HUES64 (cell line): Measurements from ENCODE around the gene GRIA3.
"Not testable (repeated sequence)": the region's sequence is repeated elsewhere in the genome, so short reads cannot be mapped to it uniquely, and the experiment has no call there.

Source experiments
- H3K27ac ChIP-seq: 2 replicates; pipeline ENCODE4 v1.7.0; 2013; ENCODE audit warnings: low read depth, low read length, inconsistent platforms
- H3K27me3 ChIP-seq: 2 replicates; pipeline ENCODE4 v1.6.1; 2013; ENCODE audit warnings: mild to moderate bottlenecking, low read length; ENCODE audit not compliant: insufficient read depth
- H3K36me3 ChIP-seq: 2 replicates; pipeline ENCODE4 v1.6.1; 2013; ENCODE audit warnings: mild to moderate bottlenecking, low read length; ENCODE audit not compliant: insufficient read depth
- H3K4me1 ChIP-seq: 2 replicates; pipeline ENCODE4 v1.6.1; 2013; ENCODE audit warnings: mild to moderate bottlenecking, low read length, moderate library complexity; ENCODE audit not compliant: insufficient read depth
- H3K4me3 ChIP-seq: 2 replicates; pipeline ENCODE4 v1.5.1; 2013; ENCODE audit warnings: mild to moderate bottlenecking, low read length, moderate library complexity
- H3K9ac ChIP-seq: 2 replicates; pipeline ENCODE4 v1.6.1; 2013; ENCODE audit warnings: mild to moderate bottlenecking, low read depth, low read length
- H3K9me3 ChIP-seq: 2 replicates; pipeline ENCODE4 v1.6.1; 2013; ENCODE audit warnings: low read depth, low read length; ENCODE audit not compliant: insufficient read depth
- WGBS: fragments of 150-250, 120-280 bp; methylation state at CpG from one replicate; pipeline ENCODE4 v1.1.7; 2013; ENCODE audit warnings: missing lambda C conversion rate; 5-methylcytosine and 5-hydroxymethylcytosine counted together

Gene GRIA3

DNA sequence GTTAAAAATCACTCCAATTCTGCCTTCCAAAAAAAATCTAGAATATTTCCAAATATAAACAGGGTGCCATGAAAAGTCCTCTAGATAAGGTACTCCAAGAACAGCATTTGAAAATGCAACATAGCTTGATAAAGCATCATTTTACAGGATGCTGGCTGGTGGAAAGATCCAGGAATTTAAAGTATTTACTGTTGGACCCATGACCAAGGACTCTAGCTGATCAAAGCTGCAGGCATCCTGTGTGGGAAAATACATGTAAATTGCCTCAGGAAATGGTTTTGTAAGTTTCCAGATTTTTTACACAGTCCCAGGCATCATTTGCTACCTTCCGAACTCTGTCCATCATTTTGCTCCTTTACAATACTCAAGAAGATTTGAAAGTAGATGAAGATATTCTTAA lies 164.4 kb downstream of the GRIA3 start:
- H3K27ac ChIP-seq = no peak overlapping the region
- WGBS = no CpG with 5 or more reads among the region's 1 CpG

DNA sequence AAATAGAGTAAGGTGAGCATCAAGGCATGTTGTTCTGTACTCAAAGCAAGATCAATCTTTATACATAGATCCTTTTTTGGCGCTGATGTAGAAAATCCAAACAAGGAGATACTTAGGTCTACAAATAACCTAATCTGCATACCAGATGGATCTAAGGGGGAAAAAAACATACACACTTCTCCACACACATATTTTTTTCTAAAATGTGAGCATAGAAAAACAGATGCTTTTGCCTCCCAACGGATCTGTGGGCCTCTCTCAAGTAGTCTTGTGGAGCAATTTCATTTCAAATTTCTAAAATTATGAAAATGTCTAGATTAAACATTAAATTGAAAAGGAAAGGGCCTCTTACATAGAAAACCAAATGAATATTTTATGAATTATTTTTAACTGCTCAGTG lies 166.1 kb downstream of the GRIA3 start:
- Histone ChIP-seq H3K9me3 (no peaks in the 10 kb centered on the region), H3K36me3 (no peaks in the 10 kb centered on the region), H3K4me1 (peaks cover 16% of the 10 kb centered on the region; the same call in 1 of the 2 replicates), H3K27ac (no peak overlapping the region), H3K4me3 (no peak overlapping the region), H3K27me3 (no peaks in the 10 kb centered on the region), H3K9ac (no peak overlapping the region)
- WGBS = 83% methylated on average over 1 of the region's 2 CpGs

More for the DNA sequence above, 164.4 kb downstream of the GRIA3 start:
- Histone ChIP-seq H3K4me1 (peaks cover 16% of the 10 kb centered on the region; the same call in 1 of the 2 replicates), H3K9ac (no peak overlapping the region), H3K36me3 (no peaks in the 10 kb centered on the region), H3K27me3 (no peaks in the 10 kb centered on the region), H3K9me3 (no peaks in the 10 kb centered on the region), H3K4me3 (no peak overlapping the region)

DNA sequence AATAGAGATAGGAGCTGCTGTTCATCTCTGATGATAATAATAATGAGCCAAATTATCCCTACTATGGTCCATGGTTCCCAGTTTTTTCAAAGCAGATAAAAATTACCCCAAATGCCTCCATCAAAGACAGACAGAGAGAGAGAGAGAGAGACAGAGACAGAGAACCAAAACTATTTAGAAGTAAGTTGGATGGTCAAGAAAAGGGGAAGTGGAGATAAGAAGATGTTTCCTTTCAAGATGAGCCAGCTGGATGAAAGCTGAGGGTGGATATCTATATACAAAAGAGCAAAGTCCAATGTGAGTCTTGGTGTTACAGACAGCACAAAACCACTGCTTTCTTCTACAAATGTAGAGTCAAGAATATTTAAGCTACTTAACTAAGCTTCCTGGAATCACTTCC lies 173.9 kb downstream of the GRIA3 start:
- no peak overlapping the region for H3K4me3 ChIP-seq
- H3K27ac ChIP-seq = no peak overlapping the region
- no peaks in the 10 kb centered on the region for H3K27me3 ChIP-seq
- H3K9me3 ChIP-seq = no peaks in the 10 kb centered on the region
- H3K36me3 ChIP-seq = no peaks in the 10 kb centered on the region
- H3K9ac ChIP-seq = no peak overlapping the region
- peaks cover 7% of the 10 kb centered on the region for H3K4me1 ChIP-seq

DNA sequence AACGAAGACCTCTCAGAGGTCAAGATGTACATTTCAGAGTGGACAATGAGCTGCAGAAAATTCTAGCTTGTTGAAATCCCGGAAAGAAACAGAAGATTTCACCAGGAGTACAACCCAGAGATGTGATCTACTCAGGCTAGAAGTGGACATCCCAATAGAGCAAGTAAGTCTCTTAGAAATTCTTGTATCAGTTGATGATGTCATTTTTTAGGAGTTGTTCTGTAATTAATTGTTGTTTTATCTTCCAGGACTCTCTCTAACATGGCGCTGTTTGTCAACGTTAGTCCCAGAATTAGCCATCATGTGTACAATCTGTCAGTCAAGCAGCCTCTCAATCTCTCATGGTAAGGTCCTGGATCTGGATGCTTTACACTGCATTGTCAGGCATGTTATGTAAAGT lies 174.4 kb downstream of the GRIA3 start:
- H3K27me3 ChIP-seq = no peaks in the 10 kb centered on the region
- no peak overlapping the region for H3K4me3 ChIP-seq
- 98% methylated on average over 4 of the region's 4 CpGs for WGBS
- no peak overlapping the region for H3K27ac ChIP-seq
- no peaks in the 10 kb centered on the region for H3K36me3 ChIP-seq
- H3K9ac ChIP-seq = no peak overlapping the region
- peaks cover 7% of the 10 kb centered on the region for H3K4me1 ChIP-seq
- H3K9me3 ChIP-seq = no peaks in the 10 kb centered on the region

DNA sequence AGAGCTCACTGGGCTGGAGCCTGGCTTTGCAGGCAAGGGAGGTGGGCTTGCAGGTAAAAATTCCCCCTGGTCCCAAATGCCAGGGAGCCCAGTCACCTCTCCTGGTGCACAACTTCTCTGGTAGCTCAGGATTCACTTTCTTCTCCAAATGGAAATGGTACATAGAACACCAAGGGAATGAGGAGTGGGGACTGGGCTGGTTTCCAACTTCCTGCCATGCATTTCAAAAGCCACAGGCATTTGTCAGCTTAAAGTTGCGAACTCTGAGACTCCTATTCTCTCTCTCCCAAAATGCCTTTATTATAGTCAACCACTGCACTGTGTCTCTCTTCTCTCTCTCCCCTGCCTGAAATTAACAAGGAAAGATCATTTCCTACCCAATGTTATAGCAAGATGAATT lies 177.3 kb downstream of the GRIA3 start:
- H3K27me3 ChIP-seq = no peaks in the 10 kb centered on the region
- WGBS = 82% methylated on average over 1 of the region's 1 CpG
- H3K9ac ChIP-seq = no peak overlapping the region
- H3K4me3 ChIP-seq = no peak overlapping the region
- peaks cover 7% of the 10 kb centered on the region for H3K4me1 ChIP-seq
- H3K9me3 ChIP-seq = no peaks in the 10 kb centered on the region
- no peaks in the 10 kb centered on the region for H3K36me3 ChIP-seq
- no peak overlapping the region for H3K27ac ChIP-seq

DNA sequence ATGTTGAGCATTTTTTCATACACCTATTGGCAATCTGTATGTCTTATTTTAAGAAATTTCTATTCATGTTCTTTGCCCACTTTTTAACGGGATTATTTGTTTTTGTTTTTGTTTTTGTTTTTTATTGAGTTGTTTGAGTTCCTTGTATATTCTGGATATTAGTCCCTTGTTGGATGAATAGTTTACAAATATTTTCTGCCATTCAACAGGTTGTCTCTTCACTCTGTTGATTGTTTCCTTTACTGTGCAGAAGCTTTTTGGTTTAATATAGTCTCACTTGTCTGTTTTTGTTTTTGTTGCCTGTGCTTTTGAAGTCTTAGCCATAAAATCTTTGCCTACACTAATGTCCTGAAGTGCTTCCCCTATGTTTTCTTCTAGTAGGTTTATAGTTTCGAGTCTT lies 202.1 kb downstream of the GRIA3 start:
- H3K4me1 ChIP-seq, H3K4me3 ChIP-seq, H3K9me3 ChIP-seq, H3K36me3 ChIP-seq, H3K27me3 ChIP-seq, H3K27ac ChIP-seq, H3K9ac ChIP-seq: not testable (repeated sequence)
- WGBS = no CpG with 5 or more reads among the region's 2 CpGs

DNA sequence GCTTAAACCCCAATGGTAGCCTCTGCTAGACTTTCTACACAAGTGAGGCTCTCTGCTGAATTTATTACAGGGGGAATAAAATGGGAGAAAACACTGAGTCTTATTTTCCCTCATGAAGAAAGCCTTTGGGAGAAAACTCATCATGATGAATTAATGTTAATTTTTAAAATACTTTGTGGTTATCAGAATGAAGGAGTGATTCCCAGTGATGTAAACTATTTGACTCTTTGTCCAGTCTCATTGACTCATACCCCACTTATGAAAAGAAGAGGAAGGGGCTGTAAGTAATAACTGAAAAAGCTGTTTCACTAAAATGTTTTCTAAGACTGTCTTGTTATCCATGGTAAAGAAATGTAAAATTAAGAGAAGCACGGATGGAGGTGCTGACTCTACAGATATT lies 208.8 kb downstream of the GRIA3 start:
- no peak overlapping the region for H3K9ac ChIP-seq

DNA sequence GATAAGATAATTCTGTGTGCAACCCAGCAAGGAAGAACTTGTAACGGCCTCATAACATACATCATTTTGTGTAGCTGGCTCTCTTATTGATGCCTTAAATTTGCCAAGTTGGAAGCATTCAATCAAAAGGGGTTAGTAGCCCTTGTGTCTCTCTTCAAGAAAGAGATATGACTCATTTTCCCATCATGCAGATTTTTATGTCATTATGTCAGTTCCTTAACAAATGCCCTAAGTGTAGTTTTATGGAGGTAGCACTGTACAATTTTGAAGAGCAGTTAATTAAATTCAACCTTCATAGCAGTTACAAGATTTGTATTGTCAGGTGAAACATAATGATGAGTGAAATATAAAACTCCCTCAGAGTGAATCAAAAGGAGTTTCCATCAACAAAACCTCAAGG lies 215.6 kb downstream of the GRIA3 start:
- WGBS = 89% methylated on average over 1 of the region's 1 CpG
- no peak overlapping the region for H3K27ac ChIP-seq
- no peaks in the 10 kb centered on the region for H3K36me3 ChIP-seq
- no peak overlapping the region for H3K4me3 ChIP-seq
- H3K9me3 ChIP-seq = no peaks in the 10 kb centered on the region
- no peak overlapping the region for H3K9ac ChIP-seq
- H3K4me1 ChIP-seq = peaks cover 9% of the 10 kb centered on the region
- H3K27me3 ChIP-seq = no peaks in the 10 kb centered on the region

More for the DNA sequence above, 208.8 kb downstream of the GRIA3 start:
- 89% methylated on average over 1 of the region's 1 CpG for WGBS
- Histone ChIP-seq H3K36me3 (no peaks in the 10 kb centered on the region), H3K4me1 (no peaks in the 10 kb centered on the region), H3K4me3 (no peak overlapping the region), H3K9me3 (no peaks in the 10 kb centered on the region), H3K27ac (no peak overlapping the region), H3K27me3 (no peaks in the 10 kb centered on the region)

DNA sequence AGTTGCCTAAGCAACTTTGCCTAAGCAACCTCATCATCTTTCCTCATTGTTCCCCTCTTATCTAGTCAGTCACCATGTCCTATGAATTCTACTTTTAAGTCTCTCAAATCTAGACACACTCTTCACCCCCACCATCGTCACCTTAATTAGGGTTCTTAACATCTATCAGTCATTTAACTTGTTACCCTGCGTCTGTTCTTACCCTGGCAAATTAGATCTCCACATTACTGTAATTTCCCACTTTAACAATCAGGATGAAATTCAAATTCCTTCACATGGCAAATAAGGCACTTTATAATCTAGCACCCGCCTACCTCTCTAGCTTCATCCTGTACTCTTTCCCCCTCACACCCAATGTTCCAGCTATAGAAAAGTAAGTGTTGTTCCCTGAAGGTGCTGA lies 221.2 kb downstream of the GRIA3 start:
- no peak overlapping the region for H3K4me3 ChIP-seq
- H3K27me3 ChIP-seq = no peaks in the 10 kb centered on the region
- WGBS = 96% methylated on average over 3 of the region's 3 CpGs
- H3K4me1 ChIP-seq = peaks cover 13% of the 10 kb centered on the region
- H3K27ac ChIP-seq = no peak overlapping the region
- no peak overlapping the region for H3K9ac ChIP-seq
- no peaks in the 10 kb centered on the region for H3K36me3 ChIP-seq
- no peaks in the 10 kb centered on the region for H3K9me3 ChIP-seq

DNA sequence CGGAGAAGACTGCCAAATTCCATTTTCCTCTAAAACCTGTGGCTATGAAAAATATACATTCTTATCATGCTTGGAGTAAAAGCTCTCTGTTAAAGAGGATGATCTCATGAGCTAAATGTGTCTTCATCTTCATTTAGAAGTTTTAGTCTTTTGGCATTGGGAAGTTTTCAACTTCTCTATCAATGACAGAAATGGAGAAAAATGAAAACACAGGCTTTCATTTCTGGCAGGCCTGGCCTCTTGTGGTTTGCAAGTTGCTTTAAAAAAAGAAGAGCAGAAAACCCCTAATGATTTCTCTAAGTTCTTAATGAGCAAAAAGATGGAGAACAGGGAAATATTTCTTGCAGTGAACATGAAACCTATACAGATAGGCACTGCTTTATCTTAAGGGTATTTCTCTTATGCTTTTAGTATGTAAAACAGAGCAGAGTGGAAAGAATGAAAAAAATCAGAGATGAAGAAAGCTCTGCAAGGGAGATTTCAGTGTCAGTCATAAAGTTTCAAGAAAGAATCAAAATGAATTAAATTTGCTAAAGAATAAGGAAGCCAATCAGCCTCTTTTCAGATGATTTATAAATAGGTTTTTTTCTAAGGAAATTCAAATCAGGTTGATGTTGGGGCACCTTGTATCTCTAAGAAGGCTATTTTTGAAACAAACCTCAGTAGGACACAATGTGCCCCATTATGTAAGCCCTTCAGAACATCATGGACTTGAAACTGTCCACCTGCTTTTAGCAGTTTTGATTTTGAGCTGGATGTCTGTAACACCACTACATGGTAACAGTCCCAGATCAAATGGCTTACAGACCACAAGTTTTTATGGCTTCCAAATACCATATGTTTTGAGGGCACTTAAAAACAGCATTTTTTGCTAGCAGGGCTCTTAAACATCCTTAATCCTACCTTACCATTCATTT lies 225.0 kb downstream of the GRIA3 start:
- H3K9ac ChIP-seq = no peak overlapping the region
- peaks cover 9% of the 10 kb centered on the region for H3K4me1 ChIP-seq
- WGBS = no CpG with 5 or more reads among the region's 1 CpG
- H3K27ac ChIP-seq = no peak overlapping the region
- H3K4me3 ChIP-seq = no peak overlapping the region
- no peaks in the 10 kb centered on the region for H3K27me3 ChIP-seq
- H3K36me3 ChIP-seq = no peaks in the 10 kb centered on the region
- no peaks in the 10 kb centered on the region for H3K9me3 ChIP-seq

DNA sequence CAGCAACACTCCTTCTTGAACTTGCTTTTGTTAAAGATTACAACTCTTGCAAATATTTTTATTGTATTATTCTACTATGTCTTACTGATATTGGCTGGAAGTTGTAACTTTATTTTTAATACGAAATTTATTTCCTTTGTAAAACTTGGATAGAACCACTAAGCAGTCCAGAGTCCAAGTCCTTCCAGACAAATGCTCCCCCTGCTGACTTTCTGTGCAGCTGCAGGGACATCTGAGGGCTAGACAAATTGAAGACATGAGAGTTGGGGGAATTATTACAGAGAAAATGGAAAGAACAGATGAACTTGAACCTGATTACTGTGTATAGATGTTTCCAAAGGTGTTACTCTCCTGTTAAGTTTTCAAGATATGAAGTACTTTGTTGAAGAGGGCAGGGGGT lies 238.8 kb downstream of the GRIA3 start:
- no CpG with 5 or more reads among the region's 1 CpG for WGBS
- no peak overlapping the region for H3K9ac ChIP-seq
- H3K27ac ChIP-seq = no peak overlapping the region
- H3K4me1 ChIP-seq = peaks cover 15% of the 10 kb centered on the region; the same call in 1 of the 2 replicates
- no peaks in the 10 kb centered on the region for H3K36me3 ChIP-seq
- no peak overlapping the region for H3K4me3 ChIP-seq
- H3K27me3 ChIP-seq = no peaks in the 10 kb centered on the region
- no peaks in the 10 kb centered on the region for H3K9me3 ChIP-seq
